AG09319 (cell line): ENCODE results near the gene REXO4.
"Not testable (repeated sequence)": the region's sequence is repeated elsewhere in the genome, so short reads cannot be mapped to it uniquely, and the experiment has no call there.

Experiments
- DNase-seq: peaks from one replicate; pipeline ENCODE4 v3.0.0-alpha.2; 2010; ENCODE audit warnings: low read depth; ENCODE audit errors: extremely low read depth
- CTCF ChIP-seq: IDR thresholded peaks from 2 replicates; pipeline ENCODE4 v1.5.1; 2011; ENCODE audit warnings: low read depth, mild to moderate bottlenecking, inconsistent platforms, low read length, moderate library complexity

Gene REXO4

GRCh38 chr9:133397370-133397769, 20.4 kb downstream of the REXO4 start:
- DNase-seq = no peak

GRCh38 chr9:133396952-133397351, 20.9 kb downstream of the REXO4 start:
- peak; percentile 31 for TF ChIP-seq CTCF
- no peak for DNase-seq

More at GRCh38 chr9:133397370-133397769, 20.4 kb downstream of the REXO4 start:
- no peak for TF ChIP-seq CTCF

- TF ChIP-seq CTCF = no peak
- DNase-seq = no peak
Measured at GRCh38 chr9:133394687-133395271, 23.0 kb downstream of the REXO4 start.

- no peak for DNase-seq
- no peak for TF ChIP-seq CTCF
Measured at GRCh38 chr9:133393399-133393798, 24.4 kb downstream of the REXO4 start.

- DNase-seq = not testable (repeated sequence)
Measured at GRCh38 chr9:133392308-133392707, 25.5 kb downstream of the REXO4 start.

- not testable (repeated sequence) for DNase-seq
Measured at GRCh38 chr9:133391449-133391848, 26.4 kb downstream of the REXO4 start.

- no peak for TF ChIP-seq CTCF
- DNase-seq = no peak
Measured at GRCh38 chr9:133390713-133391112, 27.1 kb downstream of the REXO4 start.

GRCh38 chr9:133389562-133389961, 28.2 kb downstream of the REXO4 start:
- no peak for DNase-seq
- no peak for TF ChIP-seq CTCF
